Gastroesophageal sphincter (tissue), 3 donors: Measurements from ENCODE around the gene PGGT1B.

Experiments used
- CTCF ChIP-seq, 4 experiments: fragments of 200-600 bp in 2 of 4; fragments of 450-650 bp in 2 of 4; sonication (generic) in 1 of 4; IDR thresholded peaks; one replicate each; pipeline ENCODE4 v1.5.1; 2017 to 2019; ENCODE audit warnings: antibody characterized with exemption in 4 of 4, mild to moderate bottlenecking in 2 of 4, moderate library complexity in 2 of 4
- EP300 ChIP-seq: sonication (generic); formaldehyde crosslinking; IDR thresholded peaks from one replicate; pipeline ENCODE4 v1.6.1; 2017; ENCODE audit warnings: antibody characterized with exemption, mild to moderate bottlenecking
- POLR2AphosphoS5 ChIP-seq: sonication (generic); formaldehyde crosslinking; IDR thresholded peaks from one replicate; pipeline ENCODE4 v1.6.1; 2017; ENCODE audit warnings: antibody characterized with exemption

- TF ChIP-seq POLR2AphosphoS5 (no peak), CTCF (IDR thresholded peaks at IDR 0.05) (no peak), EP300 (no peak)
These were observed 2.4 kb downstream of the PGGT1B start for GRCh38 chr5:115260248-115260647.
